K562 (cell line): ENCODE data around the gene UBE2E3. TPM values are rescaled to one million over a fixed set of nuclear protein-coding genes. Genes with fewer than 3 reads are reported as not detected.

Experiments
- ATAC-seq: fragments of 200-7000 bp; cut with Tn5 transposase; 3 replicates; pipeline ENCODE4 v1.9.1; 2020; ENCODE audit warnings: moderate library complexity
- BruUV-seq: library from RNA; stranded (reverse); fragments of 400-500 nt; replicated peaks from 2 replicates; lab custom pipeline; 2021; lab: Mats Ljungman, UMichigan
- CTCF ChIA-PET: fragments of 300-600 bp; formaldehyde crosslinking; extraction: SDS; loops from one replicate; lab custom pipeline; 2021; ENCODE audit warnings: low intra/inter-chr PET ratio; lab: Yijun Ruan, JAX
- POLR2A ChIA-PET: fragments of 300-600, 350-650 bp; sonication (Branson Sonifier 250); formaldehyde crosslinking; extraction: SDS; loops from one replicate; lab custom pipeline; 2021; ENCODE audit warnings: antibody characterized with exemption, inconsistent platforms; lab: Yijun Ruan, JAX
- DNase-seq, 4 experiments: peaks; one replicate each; pipeline versions ENCODE4 v3.0.0 to v3.0.0-alpha.2; 2011 to 2018; ENCODE audit warnings: low spot score in 3 of 4, mixed read lengths in 3 of 4; ENCODE audit errors: extremely low read depth in 1 of 4
- FAIRE-seq: peaks from 2 replicates; lab custom pipeline; 2011; peaks lifted over from hg19 to GRCh38; lab: Jason Lieb, UNC
- H2AFZ ChIP-seq: 2 replicates; pipeline ENCODE4 v1.6.0; 2011; ENCODE audit warnings: low read depth, low read length, control low read depth, inconsistent platforms
- H3K27ac ChIP-seq: fragments of 200-600 bp; 3 replicates; pipeline ENCODE4 v1.8.0; 2011; ENCODE audit warnings: low read depth, mild to moderate bottlenecking, control low read depth, inconsistent platforms, low read length, moderate library complexity, mixed read lengths; ENCODE audit errors: extremely low read depth
- H3K27me3 ChIP-seq, 2 experiments: fragments of 300-600 bp in 1 of 2; 2 replicates in 1 of 2; 3 replicates in 1 of 2; pipeline versions ENCODE4 v1.6.0 to v1.8.0; 2011; ENCODE audit warnings: inconsistent platforms in 2 of 2, low read length in 2 of 2, mild to moderate bottlenecking in 1 of 2, mixed read lengths in 1 of 2, moderate library complexity in 1 of 2; ENCODE audit not compliant: control insufficient read depth in 2 of 2, insufficient read depth in 2 of 2
- H3K36me3 ChIP-seq: fragments of 300-600 bp; 3 replicates; pipeline ENCODE4 v1.8.0; 2011; ENCODE audit warnings: mild to moderate bottlenecking, low read length, inconsistent platforms; ENCODE audit not compliant: control insufficient read depth, insufficient read depth
- H3K4me1 ChIP-seq, 2 experiments: fragments of 200-600 bp in 1 of 2; replicated peaks in 1 of 2; 2 replicates in 1 of 2; 3 replicates in 1 of 2; pipeline versions ENCODE4 v1.5.1 to v1.8.0; 2011; ENCODE audit warnings: inconsistent platforms in 2 of 2, low read length in 2 of 2, mild to moderate bottlenecking in 1 of 2, mixed read lengths in 1 of 2, moderate library complexity in 1 of 2; ENCODE audit not compliant: control insufficient read depth in 2 of 2, insufficient read depth in 2 of 2
- H3K4me2 ChIP-seq: 2 replicates; pipeline ENCODE4 v1.6.1; 2011; ENCODE audit warnings: low read length, control low read depth, inconsistent platforms, mixed read lengths; ENCODE audit not compliant: insufficient read depth
- H3K4me3 ChIP-seq: fragments of 200-600 bp; sonication (generic), shearing (Covaris generic); 2 replicates; pipeline ENCODE4 v1.5.1; 2016; ENCODE audit warnings: control low read depth, inconsistent platforms
- H3K79me2 ChIP-seq: fragments of 200-600 bp; 3 replicates; pipeline ENCODE4 v1.8.0; 2011; ENCODE audit warnings: low read length, inconsistent platforms; ENCODE audit not compliant: control insufficient read depth, insufficient read depth
- H3K9ac ChIP-seq, 2 experiments: 2 replicates each; pipeline versions ENCODE4 v1.6.0 to v1.6.1; 2011; ENCODE audit warnings: low read depth in 2 of 2, low read length in 2 of 2, control low read depth in 1 of 2, inconsistent platforms in 1 of 2, mild to moderate bottlenecking in 1 of 2, mixed read lengths in 1 of 2; ENCODE audit not compliant: insufficient read depth in 1 of 2
- H3K9me1 ChIP-seq: one replicate; pipeline ENCODE4 v1.6.0; 2011; ENCODE audit warnings: inconsistent platforms, mild to moderate bottlenecking, low read length, moderate library complexity; ENCODE audit not compliant: control insufficient read depth, insufficient read depth
- H3K9me3 ChIP-seq: replicated peaks from 2 replicates; pipeline ENCODE4 v1.5.1; 2011; ENCODE audit warnings: low read depth, low read length, inconsistent platforms; ENCODE audit not compliant: control insufficient read depth, insufficient read depth
- H4K20me1 ChIP-seq: replicated peaks from 2 replicates; pipeline ENCODE4 v1.6.1; 2011; ENCODE audit warnings: low read length, inconsistent platforms, mixed read lengths; ENCODE audit not compliant: control insufficient read depth, insufficient read depth
- IRF2 ChIP-seq: sonication (generic); formaldehyde crosslinking; IDR thresholded peaks from 2 replicates; pipeline ENCODE4 v1.8.1; 2022; ENCODE audit warnings: mild to moderate bottlenecking, missing genetic modification reagents
- ZNF407 ChIP-seq: fragments of 450-650 bp; IDR thresholded peaks from 2 replicates; pipeline ENCODE4 v1.6.1; 2016; ENCODE audit warnings: low read depth
- WGBS: fragments of 100-300 bp; shearing (Covaris generic); methylation state at CpG from one replicate; pipeline ENCODE4 v1.1.6; 2016; ENCODE audit warnings: low coverage, mixed read lengths; ENCODE audit not compliant: insufficient coverage; ENCODE audit errors: missing lambda C conversion rate; 5-methylcytosine and 5-hydroxymethylcytosine counted together
- in situ Hi-C: fragments of 300-500 bp; cut with MboI; formaldehyde crosslinking; loops from 4 replicates; pipeline ENCODE4 v1.15.0; 2018; ENCODE audit warnings: inconsistent platforms, mixed read lengths
- intact Hi-C: fragments of 100-400 bp; cut with micrococcal nuclease; formaldehyde crosslinking; loops from 2 replicates; pipeline ENCODE4 v1.14.2; 2022
- polyA plus RNA-seq, 8 experiments: library from polyadenylated mRNA; depleted of rRNA in 4 of 8; stranded (reverse) in 5 of 8; unstranded in 3 of 8; fragments of >200 nt; fragmentation: Nextera tagmentation in 2 of 8; fragmentation: Illumina TruSeq in 1 of 8; extraction: Ambion mirVana in 2 of 8; extraction: Trizol in 1 of 8; gene quantifications; 2 replicates each; pipeline versions ENCODE4 v1.2.1 to v1.2.3, GENCODE V29; 2011 to 2014; ENCODE audit warnings: inconsistent platforms in 1 of 8, missing spikeins in 1 of 8
- total RNA-seq, 7 experiments: library from RNA; depleted of rRNA in 6 of 7; stranded (reverse); fragments of >200 nt in 6 of 7; fragmentation: Illumina TruSeq in 2 of 7; extraction: Trizol in 2 of 7; gene quantifications; 2 replicates each; pipeline versions ENCODE4 v1.2.1 to v1.2.3, GENCODE V29; 2011 to 2021; ENCODE audit warnings: low replicate concordance in 1 of 7

UBE2E3 gene
- total and polyA plus RNA-seq, 9 of the 15 experiments (the other 6 are each of a cell fraction or from before 2014, with no cell fraction given): 58.2 to 173 (median 78.0) TPM

GRCh38 chr2:181070836-181071200 lies 90.4 kb downstream of the UBE2E3 start:
- Histone ChIP-seq H3K79me2 (no peaks in the 10 kb centered on the region), H3K27me3 (no peaks in the 10 kb centered on the region), H3K36me3 (no peaks in the 10 kb centered on the region), H3K4me1 (peaks cover 0 to 17% of the 10 kb centered on the region in 2 experiments; a peak in 3 of 5 replicates), H3K9me3 (no peaks in the 10 kb centered on the region), H3K4me3 (no peak overlapping the region), H2AFZ (no peak overlapping the region), H3K9me1 (no peaks in the 10 kb centered on the region), H3K4me2 (no peak overlapping the region), H4K20me1 (no peaks in the 10 kb centered on the region), H3K9ac (no peak overlapping the region), H3K27ac (no peak overlapping the region)
- FAIRE-seq: no peak
- CTCF ChIA-PET: no interaction called here
- POLR2A ChIA-PET: interaction anchor here (1.0 kb wide), 1 partner anchor 122 kb away, joined by 4 read pairs; no protein-coding TSS in a partner anchor
- in situ Hi-C loops (loop anchor here (25.0 kb wide), 1 partner anchor 959 kb away; no protein-coding TSS in a partner anchor), intact Hi-C loops (loop anchor here (10.0 kb wide), 1 partner anchor 1574 kb away; no protein-coding TSS in a partner anchor)
- ATAC-seq: no peak
- TF ChIP-seq ZNF407 (no peak), IRF2 (CRISPR knock-in tag) (no peak)
- 61% methylated on average over 5 of the region's 5 CpGs for WGBS
- BruUV-seq: no TSS peak
- DNase-seq: no peak
